Ishikawa (cell line): ENCODE results near the gene PTPMT1.

Source experiments
- CREB1 ChIP-seq: IDR thresholded peaks from 2 replicates; pipeline ENCODE4 v1.6.1; 2012; ENCODE audit warnings: low read depth
- EGR1 ChIP-seq: IDR thresholded peaks from 2 replicates; pipeline ENCODE4 v1.6.1; 2012
- MAX ChIP-seq: IDR thresholded peaks from 2 replicates; pipeline ENCODE4 v1.6.1; 2012
- NFIC ChIP-seq: IDR thresholded peaks from 2 replicates; pipeline ENCODE4 v1.6.1; 2012
- RAD21 ChIP-seq: IDR thresholded peaks from 2 replicates; pipeline ENCODE4 v1.6.1; 2012; ENCODE audit warnings: low read depth
- ZBTB7A ChIP-seq: IDR thresholded peaks from 2 replicates; pipeline ENCODE4 v1.6.1; 2012; ENCODE audit warnings: low read depth
- TF ChIP-seq, protein P1 (sequence below): IDR thresholded peaks from 2 replicates; pipeline ENCODE4 v1.6.1; 2012; ENCODE audit warnings: low read depth, mild to moderate bottlenecking

- TF ChIP-seq, protein P1, sequence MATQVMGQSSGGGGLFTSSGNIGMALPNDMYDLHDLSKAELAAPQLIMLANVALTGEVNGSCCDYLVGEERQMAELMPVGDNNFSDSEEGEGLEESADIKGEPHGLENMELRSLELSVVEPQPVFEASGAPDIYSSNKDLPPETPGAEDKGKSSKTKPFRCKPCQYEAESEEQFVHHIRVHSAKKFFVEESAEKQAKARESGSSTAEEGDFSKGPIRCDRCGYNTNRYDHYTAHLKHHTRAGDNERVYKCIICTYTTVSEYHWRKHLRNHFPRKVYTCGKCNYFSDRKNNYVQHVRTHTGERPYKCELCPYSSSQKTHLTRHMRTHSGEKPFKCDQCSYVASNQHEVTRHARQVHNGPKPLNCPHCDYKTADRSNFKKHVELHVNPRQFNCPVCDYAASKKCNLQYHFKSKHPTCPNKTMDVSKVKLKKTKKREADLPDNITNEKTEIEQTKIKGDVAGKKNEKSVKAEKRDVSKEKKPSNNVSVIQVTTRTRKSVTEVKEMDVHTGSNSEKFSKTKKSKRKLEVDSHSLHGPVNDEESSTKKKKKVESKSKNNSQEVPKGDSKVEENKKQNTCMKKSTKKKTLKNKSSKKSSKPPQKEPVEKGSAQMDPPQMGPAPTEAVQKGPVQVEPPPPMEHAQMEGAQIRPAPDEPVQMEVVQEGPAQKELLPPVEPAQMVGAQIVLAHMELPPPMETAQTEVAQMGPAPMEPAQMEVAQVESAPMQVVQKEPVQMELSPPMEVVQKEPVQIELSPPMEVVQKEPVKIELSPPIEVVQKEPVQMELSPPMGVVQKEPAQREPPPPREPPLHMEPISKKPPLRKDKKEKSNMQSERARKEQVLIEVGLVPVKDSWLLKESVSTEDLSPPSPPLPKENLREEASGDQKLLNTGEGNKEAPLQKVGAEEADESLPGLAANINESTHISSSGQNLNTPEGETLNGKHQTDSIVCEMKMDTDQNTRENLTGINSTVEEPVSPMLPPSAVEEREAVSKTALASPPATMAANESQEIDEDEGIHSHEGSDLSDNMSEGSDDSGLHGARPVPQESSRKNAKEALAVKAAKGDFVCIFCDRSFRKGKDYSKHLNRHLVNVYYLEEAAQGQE, result no peak
- TF ChIP-seq ZBTB7A (peak; percentile 21; the same call in 1 of the 2 replicates), NFIC (no peak), MAX (peak; percentile 80), EGR1 (0 out of 2 replicates have a peak, but pooled peaks have one; percentile 53), CREB1 (no peak), RAD21 (peak; percentile 38; the same call in 1 of the 2 replicates)
Observed at GRCh38 chr11:47552566-47553405, 12.6 kb upstream of the PTPMT1 start, which contains the start of gene CELF1.
